ENCODE measurements around the gene STARD4.

The STARD4 gene

DNA sequence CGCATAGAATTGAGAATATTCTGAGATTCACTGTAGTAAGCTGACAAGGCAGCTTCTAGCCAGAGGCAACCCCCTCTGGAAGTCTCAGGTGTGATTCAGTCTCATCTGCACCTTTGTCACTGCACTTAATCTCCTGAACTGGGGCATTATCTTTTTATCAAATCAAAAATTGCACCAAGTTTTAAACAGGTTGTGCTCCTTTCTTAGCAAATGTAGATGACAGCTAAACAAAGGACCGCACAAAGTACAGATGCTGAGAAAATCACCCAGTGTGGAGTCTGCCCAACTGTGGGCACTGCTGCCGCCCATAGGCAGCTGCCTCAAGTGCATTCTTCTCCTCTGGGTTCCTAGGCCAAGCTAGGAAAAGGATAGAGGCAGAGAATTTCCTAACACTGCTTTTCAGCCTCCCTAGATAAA, 51.1 kb downstream of the STARD4 start:
- TF ChIP-seq CTCF (IDR thresholded peaks at IDR 0.05; ENCODE audit: extremely low read depth, missing control alignments), result peak; percentile 41
- DNase-seq (ENCODE audit: low spot score), result no peak

DNA sequence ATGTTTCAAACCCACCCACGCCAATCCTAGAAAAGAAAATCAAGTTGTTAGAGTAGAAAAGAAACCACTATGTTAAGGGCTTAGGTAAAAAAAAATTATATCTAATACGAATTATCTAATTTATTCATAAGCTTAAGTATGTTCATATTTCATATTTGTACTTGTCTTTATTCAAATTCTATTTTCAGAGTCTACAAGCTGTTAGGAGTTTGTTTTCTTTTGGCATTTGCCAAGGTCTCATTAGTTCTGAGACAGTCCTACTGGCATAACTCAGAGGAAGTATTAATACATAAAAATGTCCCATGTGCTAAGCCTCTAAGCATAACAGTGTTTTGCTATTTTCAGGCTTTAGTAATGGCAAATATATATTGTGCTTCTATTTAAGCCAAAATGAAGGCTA, 57.6 kb downstream of the STARD4 start:
- no peak for TF ChIP-seq CTCF (IDR thresholded peaks at IDR 0.05; ENCODE audit: extremely low read depth, missing control alignments)
- no peak for DNase-seq (ENCODE audit: low spot score)

DNA sequence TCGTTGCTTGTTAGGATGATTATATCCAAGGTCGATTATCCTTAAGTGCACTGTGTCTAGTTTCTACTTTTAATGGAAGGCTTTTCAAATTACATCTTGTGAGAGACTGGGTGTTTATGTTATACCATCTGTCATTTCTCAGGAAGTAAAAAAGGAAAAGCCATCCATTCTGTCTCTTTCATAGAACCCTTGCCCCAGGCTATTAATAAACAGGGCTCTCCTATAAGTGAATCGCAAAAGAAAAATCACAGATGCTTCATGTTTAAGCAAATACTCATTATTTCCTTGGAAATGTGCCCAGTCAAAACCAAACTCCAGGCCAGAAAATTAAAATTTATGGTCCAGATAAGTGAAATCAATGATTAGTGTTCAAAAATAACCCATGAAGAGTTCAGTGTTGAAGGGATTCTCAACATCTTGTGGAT, 58.1 kb downstream of the STARD4 start:
- no peak for TF ChIP-seq CTCF (IDR thresholded peaks at IDR 0.05; ENCODE audit: extremely low read depth, missing control alignments)
- no peak for DNase-seq (ENCODE audit: low spot score)

GRCh38 chr5:111453747-111454146, 58.6 kb downstream of the STARD4 start:
- DNase-seq (ENCODE audit: low spot score), result no peak
- TF ChIP-seq CTCF (IDR thresholded peaks at IDR 0.05; ENCODE audit: extremely low read depth, missing control alignments), result no peak

- TF ChIP-seq CTCF (IDR thresholded peaks at IDR 0.05; ENCODE audit: extremely low read depth, missing control alignments), result no peak
- DNase-seq (ENCODE audit: low spot score), result no peak
These were observed 59.0 kb downstream of the STARD4 start for GRCh38 chr5:111453295-111453694.

GRCh38 chr5:111447822-111448221, 64.5 kb downstream of the STARD4 start:
- TF ChIP-seq CTCF (IDR thresholded peaks at IDR 0.05; ENCODE audit: extremely low read depth, missing control alignments), result no peak
- DNase-seq (ENCODE audit: low spot score), result no peak

GRCh38 chr5:111447099-111447498, 65.2 kb downstream of the STARD4 start:
- no peak for DNase-seq (ENCODE audit: low spot score)
- no peak for TF ChIP-seq CTCF (IDR thresholded peaks at IDR 0.05; ENCODE audit: extremely low read depth, missing control alignments)
